Stimulated activated CD8-positive, alpha-beta memory T cell treated with anti-CD3 and anti-CD28 coated beads, Interleukin-15, amount 100 ng/mL, for 4 hours (primary cell): ENCODE data around the gene S100A4.
"Not testable (repeated sequence)": the region's sequence is repeated elsewhere in the genome, so short reads cannot be mapped to it uniquely, and the experiment has no call there.

Source experiments
- DNase-seq, 2 donors: peaks; one replicate each; pipeline ENCODE4 v3.0.0-alpha.2; 2020; ENCODE audit warnings: low read depth in 2 of 2

The S100A4 gene

DNA sequence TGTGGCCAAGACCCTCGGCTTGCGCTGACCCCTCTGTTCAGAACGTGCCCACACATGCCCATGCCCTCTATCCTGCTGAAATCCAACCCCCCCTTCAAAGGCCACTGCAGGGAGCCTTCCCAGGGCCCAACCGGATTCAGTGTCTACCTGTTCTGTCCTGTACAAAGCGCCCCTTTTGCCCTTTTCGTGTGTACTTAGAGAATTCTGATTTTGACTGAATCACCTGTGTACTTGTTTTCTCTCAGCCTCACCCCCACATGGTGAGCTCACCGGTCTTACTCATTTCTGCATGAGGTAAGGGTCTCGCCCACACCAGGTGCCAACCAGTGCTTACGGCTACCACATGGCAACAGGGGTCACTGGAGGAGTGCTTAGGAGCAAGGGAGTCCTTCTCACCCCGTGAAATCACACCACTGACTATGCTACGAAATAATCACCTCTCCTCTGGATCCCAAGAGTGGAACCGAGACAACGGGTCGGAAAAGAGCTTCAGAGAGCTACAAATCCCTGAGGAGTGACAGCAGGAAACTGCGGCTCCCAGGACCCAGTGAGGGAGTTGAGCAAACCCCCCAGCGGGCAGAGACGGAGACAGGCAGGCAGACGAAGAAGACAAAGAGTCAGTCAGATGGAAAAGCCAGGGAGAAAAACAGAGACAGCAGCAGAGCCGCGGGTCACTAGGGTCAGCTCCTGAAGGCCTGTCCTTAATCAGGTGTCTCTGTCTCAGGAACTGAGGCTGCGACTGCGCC lies 22.2 kb upstream of the S100A4 start:
- no peak for DNase-seq

DNA sequence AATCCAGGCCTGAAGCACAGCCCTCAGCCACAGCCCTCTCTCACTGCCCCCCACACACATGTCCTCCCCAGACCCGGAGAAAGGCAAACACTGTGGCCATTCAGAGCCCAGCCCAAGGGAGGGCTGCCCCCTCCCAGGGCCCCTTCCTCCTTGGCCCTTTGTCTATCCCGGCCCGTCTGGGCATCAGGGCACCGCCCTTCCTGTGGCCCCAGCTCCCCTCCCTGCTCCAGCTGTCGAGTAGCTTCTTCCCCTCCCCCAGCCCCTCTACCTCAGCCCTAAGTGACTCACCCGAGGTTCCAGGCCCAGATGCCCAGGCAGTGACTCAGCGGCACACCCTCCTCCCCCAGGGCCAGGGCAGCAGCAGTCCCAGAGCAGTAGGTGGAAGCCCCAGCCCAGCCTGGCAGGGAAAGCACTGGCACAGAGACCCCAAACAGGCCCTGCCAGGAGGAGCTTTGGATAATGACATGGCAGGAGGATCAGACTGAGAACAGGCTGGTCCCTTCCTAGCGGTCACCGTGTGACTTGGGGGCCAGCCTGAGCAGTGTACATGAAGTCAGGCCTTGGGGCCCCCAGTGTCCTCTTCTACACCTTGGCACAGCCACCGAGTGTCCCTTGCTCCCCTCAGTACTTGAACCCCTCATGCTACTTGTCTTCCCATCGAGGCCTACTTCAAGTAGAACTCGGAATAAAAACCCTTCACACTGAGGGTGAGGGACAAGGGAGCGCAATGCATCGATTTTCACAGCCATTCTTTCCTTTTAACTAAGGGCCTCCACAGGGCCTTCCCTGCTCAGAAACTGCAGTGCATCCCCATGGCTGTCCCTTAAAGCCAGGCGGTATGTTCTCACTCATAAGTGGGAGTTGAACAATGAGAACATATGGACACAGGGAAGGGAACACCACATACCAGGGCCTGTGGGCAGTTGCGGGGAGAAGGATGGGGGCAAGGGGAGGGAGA lies 21.1 kb upstream of the S100A4 start:
- peak; percentile 72 to 90 for DNase-seq

DNA sequence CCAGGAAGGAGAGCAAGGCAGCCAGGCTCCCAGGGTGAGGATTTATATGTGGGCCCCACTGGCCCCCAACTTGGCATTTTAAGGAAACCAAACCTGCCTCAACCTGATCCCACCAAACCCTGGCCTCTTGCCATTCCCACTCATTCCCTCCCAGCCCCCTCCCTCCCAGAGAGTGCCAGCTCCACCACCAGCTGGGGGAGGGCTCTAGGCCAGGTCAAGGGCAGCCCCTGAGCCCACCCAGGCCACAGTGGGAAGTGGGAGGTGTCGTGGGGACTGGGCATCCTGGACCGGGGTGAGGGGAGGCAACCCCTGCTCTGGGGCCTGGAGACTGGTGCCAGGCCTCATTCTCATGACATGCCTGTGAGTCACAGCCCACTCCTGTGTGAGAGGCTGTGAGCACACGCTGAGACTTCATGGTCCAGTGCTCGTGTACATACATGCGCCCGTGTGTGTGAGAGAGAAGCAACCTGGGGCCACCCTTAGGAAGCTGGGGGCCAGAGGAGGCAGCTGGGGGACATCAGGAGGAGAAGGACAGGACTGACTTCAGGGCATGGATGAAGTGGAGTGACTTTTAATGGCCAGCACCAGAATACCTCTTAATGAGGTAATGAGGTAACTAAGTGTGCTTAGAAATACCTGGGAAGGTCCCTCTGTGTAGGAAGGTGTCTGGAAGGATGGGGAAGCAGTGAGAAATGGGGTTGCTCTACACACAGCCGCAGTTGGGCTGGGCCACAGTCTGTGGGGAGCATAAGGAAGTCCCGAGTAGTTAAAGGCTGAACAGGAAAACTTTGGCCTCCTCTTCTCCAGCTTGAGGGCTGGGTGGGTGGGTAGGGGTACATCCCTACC lies 20.1 kb upstream of the S100A4 start, which contains the start of gene S100A2:
Gene S100A2 (minus strand): TSS at position 316 of the 846 bp plus-strand sequence. CDS start 1,967 bp downstream, outside the sequence.
- DNase-seq: peak in 1 of 2 donors; percentile 26

DNA sequence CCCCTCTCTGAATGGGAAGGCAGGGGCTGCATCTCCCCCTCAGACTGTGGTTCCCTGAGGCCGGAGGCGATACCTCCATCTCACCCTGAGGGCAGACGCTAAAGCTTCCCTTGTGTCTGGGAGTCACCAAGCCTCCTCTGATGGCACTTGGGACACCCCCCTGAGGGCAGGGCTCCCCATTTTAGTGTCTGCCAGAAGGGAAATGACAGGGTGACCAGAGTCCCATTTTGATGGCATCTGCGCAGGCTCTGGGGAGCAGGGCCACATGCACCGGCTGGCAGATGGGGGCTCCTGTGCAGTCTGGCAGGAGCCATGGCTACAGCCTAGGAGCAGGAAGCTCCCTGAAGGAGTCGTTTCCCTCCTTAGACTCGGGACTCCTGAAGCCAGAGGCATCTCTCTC lies 18.4 kb upstream of the S100A4 start:
- DNase-seq: no peak

DNA sequence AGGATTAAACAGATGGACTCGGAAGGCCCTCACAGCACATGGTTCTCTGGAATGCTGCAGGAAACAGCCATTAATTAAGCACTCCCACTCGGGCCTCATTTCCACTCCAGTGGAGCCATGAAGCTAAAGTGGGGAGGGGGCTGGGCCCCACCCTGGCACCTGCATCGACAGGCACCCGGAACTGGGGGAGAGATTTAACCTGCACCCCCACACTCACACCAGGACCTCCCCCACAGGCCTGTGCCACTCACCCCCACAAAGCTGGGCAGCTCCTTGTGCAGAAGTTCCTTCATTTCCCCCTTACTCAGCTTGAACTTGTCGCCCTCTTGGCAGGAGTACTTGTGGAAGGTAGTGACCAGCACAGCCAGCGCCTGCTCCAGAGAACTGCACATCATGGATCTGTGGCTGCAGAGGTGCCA lies 17.9 kb upstream of the S100A4 start:
- DNase-seq: no peak

DNA sequence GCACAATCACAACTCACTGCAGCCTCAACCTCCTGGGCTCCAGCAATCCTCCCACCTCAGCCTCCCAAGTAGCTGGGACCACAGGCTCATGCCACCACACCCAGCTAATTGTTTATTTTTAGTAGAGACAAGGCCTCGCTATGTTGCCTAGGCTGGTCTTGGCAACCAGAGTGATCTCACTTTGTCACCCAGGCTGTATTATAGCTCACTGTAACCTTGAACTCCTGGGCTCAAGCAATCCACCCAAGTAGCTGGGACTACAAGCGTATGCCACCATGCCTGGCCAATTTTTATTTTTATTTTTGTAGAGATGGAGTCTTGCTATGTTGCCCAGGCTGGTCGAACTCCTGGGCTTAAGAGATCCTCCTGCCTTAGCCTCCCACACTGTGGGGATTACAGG lies 16.4 kb upstream of the S100A4 start:
- not testable (repeated sequence) for DNase-seq

DNA sequence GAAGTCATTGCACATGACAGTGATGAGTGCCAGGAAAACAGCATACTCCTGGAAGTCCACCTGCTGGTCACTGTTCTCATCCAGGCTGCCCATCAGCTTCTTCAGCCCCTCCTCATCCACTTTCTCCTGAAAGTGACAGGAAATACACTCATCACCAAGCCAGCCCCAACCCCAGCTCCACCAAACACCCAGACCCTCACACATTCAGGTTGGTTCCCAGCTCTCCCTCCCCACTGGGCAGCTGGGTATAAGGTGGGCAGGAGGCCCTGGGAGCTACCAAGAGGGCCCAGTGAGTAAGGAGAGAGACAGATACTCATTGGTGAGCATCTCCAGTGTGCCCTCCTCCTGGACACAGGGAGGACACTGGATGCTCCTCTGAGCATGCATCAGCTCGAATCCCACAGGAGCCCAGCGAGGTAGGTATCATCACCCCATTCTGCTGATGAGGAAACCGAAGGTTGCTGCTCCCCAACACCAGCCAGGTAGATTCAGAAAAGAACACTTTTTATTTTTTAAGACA lies 15.9 kb upstream of the S100A4 start:
- no peak for DNase-seq

DNA sequence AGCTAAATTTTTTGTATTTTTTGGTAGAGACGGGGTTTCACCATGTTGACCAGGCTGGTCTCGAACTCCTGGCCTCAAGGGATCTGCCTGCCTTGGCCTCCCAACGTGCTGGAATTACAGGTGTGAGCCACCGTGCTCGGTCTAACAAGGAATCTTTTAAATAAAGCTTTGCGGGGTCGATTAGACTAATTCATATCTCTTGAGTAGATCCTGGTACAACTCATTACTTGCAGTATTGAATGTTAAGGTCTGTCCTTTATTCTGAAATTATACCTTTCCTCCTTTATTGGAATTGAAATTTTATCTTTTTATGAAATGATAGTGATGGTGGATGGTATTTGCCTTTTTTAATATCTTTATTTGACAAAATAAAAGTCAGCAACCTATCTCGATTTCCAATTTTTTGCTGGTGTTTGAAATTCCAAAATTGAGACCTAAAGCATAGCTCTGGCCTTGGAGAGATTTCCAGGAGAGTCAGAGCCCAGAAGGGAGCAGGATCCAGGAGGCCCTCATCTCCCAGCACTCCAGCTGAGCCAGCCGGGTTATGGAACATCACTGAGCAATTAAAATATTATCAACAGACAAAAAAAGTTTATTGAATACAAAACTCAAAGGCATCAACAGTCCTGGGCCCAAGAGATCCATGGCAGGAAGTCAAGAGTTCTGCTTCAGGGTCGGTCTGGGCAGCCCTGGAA lies 15.3 kb upstream of the S100A4 start:
- no peak for DNase-seq

DNA sequence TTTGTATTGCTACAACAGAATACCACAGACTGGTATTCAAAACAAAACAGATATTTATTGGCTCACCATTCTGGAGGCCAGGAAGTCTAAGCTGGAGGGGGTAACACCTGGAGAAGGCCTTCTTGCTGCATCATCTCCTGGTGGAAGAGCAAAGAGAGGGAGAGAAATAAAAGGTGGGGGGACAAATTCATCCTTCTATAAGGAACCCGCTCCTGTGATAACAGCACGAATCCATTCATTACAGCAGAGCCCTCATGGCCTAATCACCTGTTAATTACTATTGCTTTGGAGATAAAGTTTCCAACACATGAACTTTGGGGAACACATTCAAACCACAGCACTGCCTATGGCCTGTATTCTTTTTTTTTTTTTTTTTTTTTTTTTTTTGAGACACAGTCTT lies 14.6 kb upstream of the S100A4 start:
- no peak for DNase-seq

DNA sequence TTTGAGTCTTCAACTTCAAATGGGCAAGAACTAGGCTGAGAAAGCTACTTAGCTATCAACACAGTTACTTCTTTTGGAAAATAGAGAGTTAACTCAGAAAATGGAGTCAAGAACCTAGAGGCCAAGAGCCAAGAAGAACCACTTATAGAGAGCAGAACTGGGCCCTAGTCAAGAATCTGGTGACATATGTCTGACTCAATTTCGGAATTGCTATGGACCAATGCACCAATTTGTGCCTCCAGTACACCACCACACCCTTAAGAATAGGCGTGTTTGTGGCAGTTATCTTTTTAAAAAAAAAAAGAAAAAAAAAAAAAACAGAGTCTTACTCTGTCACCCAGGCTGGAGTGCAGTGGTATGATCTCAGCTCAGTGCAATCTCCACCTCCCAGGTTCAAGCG lies 12.3 kb upstream of the S100A4 start:
- no peak for DNase-seq

DNA sequence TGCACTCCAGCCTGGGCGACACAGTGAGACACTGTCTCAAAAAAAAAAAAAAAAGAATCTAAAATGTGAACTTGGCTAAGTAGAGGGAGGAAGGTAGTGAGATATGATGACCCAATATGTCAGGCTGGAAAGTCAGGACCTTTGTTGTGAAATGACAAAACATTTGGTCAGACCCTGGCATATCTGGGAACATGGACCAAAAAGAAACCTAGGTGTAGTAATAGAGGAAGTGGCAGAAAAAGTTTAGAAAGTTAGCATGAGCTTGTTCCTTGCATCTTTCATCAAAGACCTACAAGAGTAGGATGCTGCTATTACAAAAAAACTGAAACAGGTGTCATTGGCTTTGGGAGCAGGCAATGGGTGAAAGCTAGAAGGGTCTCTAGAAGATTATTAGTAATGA lies 10.7 kb upstream of the S100A4 start:
- DNase-seq: no peak

DNA sequence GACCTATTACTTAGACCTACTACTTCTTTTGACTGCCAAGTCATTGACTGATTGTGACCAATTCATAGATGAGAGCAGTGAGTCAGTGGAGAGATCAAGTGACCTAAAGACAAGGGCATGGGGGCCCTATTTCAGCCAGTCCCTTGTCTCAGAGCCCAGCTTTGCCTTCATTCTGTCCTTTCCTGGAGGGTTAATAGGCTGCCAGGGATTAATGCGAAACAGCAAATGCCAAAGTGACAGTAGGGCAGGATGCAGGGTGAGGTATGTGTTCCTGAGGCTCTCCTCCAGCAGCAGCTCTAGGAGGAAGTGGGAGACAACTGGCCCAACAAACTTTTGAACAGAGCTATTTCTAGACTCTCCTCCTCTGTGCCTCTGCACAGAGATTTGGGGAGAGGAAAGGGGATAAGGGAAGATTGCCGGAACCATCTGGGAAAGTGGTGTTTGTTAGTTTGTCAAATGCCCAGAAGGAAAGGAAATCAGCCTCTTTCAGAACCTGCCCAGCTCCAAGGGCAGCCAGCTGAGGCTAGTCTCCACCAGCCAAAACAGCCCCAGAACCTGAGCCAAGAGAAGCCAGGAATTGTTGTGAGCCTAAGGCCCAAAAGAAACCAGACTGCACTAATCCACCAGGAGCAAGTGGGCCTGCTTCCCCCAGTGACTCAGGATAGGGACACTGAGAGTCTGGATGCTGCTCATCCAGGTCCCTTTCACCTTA lies 8.4 kb upstream of the S100A4 start:
- DNase-seq: no peak

DNA sequence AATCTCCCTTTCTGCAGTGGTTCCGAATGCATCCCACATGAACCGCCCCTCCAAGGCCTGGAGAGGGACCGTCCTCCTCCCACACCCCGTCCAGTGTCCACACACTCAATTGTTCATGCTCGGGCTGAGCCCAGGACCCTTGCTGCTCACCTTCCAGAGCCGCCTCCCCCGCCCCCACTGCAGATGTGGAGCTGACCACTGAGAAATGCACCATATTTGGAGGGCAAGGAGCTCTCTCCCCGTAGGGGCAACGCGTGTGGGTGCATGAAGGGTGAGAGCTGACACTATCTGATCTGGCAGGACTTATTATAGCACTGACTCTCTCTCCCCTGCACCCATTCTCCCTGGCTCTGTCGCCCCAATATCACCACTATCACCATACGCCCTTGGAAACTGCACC lies 7.5 kb upstream of the S100A4 start:
- no peak for DNase-seq

DNA sequence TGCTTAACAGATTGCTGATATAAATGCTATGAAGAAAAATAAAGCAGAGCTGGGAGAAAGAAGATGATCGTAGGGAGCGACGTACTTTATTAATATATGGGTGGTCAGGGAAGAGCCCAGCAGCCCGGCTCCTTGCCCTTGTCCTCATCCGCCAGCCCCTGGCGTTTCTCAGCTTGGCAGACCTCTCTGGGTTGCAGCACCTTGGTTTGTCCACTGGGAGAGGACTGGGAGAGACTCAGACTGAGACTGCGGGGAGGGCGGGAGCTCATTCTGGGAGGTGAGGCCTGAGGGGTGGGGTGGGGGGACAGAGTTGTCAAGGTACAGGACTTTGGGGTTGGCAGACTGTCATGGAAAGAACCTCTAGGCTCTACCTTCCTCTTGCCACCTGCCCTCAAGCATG lies 6.7 kb upstream of the S100A4 start:
- DNase-seq: no peak

DNA sequence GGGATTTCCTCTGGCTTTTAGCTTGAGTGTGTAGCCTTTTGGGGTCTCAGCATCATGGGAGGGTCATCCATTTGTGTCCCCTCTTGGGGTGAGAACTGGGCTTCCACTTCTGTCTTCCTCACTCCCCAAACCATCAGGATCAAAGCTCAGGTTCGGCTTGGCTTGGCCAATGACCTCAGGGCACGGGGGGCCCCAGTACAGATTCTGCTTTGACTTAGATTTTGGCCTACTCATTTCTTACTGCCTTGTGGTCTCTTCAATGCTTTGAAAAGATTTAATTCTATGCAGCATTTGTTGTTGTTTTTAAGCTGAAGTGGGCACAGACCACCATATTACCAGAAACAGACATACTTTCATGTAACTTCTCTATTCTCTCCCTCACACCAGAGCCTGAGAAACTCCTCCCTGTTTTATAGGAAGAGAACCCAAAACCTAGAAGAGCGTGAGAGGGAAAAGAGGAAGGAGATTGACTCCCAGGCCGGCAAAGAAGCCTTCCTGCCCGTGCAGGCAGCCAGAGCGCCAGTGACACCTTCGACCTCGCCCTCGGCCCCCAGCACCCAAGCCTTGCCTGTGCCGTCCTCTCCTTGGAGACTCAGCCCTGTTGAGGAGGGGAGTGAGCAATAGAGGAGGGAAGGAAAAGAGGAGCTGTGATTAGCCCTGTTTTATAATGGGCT lies 5.4 kb upstream of the S100A4 start:
- DNase-seq: no peak

DNA sequence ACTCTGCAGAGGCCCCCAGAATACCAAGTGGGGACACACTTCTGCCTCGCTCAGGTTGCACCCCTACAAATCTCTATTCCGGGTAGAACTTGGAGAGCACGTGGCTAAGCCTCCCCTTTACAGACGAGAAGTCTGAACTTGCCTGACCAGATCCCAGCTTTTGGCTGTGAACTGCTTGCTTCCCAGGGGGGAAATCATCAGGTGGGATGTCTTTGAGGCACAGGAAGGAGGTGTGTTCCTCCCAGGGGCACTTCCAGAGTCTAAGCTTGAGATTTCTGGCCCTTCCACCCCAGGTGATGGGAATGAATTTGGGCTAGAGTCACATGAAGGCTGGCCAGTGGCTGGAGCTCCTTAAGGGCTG lies 4.8 kb upstream of the S100A4 start:
- no peak for DNase-seq

DNA sequence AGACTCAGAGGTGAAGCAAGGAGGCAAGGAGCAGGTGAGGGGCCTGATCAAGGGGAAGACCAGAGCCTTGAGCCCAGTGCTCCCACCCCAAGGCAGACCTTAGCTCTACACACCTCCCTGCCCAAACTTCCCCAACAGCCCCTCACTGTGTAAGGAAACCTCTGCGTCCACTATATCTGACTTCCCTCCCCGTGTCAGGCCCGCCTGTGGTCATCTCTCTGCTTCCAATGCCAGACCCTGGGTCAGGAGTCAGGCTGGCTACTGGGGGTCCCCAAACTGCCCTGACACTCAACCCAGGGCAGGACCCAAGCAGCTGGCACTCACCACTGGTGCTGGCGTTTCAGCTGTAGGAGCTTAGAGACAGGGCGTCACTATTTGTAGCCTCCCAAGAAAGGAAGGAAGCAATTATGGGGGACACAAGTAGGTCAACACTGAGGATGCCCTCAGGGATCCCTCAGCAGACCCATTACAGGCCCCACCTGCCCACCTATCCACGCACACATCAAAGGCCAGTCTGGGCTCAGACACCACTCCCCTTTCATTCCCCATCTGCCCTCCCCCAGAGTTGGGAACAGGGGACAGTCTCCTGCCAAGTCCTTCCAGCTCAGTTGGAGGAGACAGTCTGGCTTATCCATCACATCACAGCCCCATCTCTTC lies 4.3 kb upstream of the S100A4 start:
- no peak for DNase-seq

DNA sequence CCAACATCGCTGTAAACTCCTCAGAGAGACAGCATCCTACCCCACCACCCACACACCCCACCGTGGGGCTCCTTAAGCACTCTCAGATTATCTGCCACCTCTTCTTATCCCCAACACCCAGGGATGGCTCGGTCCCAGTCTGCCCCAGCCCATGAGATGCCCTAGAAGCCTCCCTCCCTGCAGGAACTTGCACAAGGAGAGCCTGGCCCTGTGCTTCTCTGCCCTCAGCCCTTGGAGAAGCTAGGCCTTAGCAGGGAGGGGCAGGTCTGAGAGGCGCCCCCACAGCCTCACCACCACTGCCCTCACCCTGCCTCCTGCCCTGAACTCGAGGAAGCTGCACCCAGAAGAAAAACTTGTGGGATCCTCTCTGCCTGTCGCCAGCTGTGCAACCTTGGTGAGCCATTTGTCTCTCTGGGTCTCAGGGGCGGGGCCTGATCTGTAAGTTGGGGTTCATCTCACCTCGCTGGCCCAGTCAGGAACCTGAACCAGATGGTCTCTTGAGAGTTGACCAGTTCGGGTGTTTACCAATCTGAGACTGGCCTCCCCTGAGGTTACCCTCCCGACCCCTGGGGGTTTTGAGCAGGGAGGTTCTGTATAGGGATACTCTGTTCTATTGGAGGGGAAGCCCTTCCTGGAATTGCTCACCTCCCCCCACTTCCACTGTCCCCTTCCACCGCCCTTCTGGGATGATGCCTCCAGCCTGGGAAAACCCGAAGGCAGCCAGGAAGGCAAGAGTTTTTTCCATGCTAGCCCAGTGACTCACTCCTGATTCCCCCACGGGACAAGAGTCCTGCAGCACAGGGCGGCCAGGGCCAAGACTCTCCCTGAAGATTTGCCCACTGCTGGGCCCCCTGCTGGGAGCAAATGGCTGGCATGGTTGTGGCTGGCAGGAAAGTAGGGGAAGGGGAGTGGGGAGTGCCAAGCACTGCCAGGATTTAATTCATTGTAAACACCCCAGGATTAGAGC lies 3.4 kb upstream of the S100A4 start, which contains the start of gene S100A3:
Gene S100A3 (minus strand): TSS at position 537 of the 967 bp plus-strand sequence. CDS start 773 bp downstream, outside the sequence.
- no peak for DNase-seq
